ENCODE results near the gene TMEM69. TPM values are rescaled to one million over a fixed set of nuclear protein-coding genes. Genes with fewer than 3 reads are reported as not detected.
"Not testable (repeated sequence)": the region's sequence is repeated elsewhere in the genome, so short reads cannot be mapped to it uniquely, and the experiment has no call there.

TMEM69 gene
- total RNA-seq, 1 donor from 2014 or later: 15.1 TPM

DNA sequence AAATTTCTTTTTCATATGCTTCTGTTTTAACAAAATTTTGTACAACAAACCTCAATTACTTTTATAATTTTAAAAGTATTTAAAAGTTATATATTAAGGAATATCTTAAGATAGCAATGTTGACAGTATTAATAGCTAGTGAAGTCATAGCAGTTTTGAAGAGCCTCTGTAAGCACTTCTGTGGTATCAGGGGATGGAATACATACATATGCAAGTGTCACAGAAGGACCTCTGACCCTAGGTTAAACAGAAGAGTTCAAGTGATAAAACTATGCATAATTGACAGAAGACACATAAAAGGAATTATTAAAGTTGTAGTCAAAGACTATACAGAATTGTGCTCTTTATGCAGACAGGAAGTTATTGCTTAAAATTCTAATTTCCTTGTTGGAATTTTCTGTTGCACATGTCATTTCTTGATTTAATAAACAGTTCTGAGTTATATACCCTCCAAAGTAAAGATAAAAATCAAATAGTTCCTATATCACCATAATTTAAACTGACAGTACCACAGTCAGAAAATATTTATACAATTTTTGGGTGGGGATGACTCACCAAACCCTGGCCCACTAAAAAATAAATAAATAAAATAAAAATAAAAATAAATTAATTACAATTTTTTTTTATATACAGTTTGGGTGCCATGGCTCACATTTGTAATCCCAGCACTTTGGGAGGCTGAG, 35.4 kb downstream of the TMEM69 start:
- Mint-ChIP-seq H3K27ac (ENCODE audit: unreplicated experiment) (peak overlapping the region; percentile 15), H3K4me3 (ENCODE audit: unreplicated experiment) (no peak overlapping the region), H3K27me3 (ENCODE audit: low read depth) (no peaks in the 10 kb centered on the region), H3K9me3 (ENCODE audit: low read depth) (no peaks in the 10 kb centered on the region), H3K4me1 (ENCODE audit: low read depth) (peaks cover 22% of the 10 kb centered on the region), H3K36me3 (ENCODE audit: low read depth) (no peaks in the 10 kb centered on the region)
- no peak for TF ChIP-seq CTCF (IDR thresholded peaks at IDR 0.05)
- no peak for DNase-seq (ENCODE audit: low spot score)

- not testable (repeated sequence) for H3K27me3 Mint-ChIP-seq (ENCODE audit: low read depth); H3K27ac Mint-ChIP-seq (ENCODE audit: unreplicated experiment); H3K36me3 Mint-ChIP-seq (ENCODE audit: low read depth); H3K9me3 Mint-ChIP-seq (ENCODE audit: low read depth); DNase-seq (ENCODE audit: low spot score); H3K4me3 Mint-ChIP-seq (ENCODE audit: unreplicated experiment)
- peaks cover 18% of the 10 kb centered on the region for H3K4me1 Mint-ChIP-seq (ENCODE audit: low read depth)
Measured at GRCh38 chr1:45726007-45726406, 38.0 kb downstream of the TMEM69 start.

DNA sequence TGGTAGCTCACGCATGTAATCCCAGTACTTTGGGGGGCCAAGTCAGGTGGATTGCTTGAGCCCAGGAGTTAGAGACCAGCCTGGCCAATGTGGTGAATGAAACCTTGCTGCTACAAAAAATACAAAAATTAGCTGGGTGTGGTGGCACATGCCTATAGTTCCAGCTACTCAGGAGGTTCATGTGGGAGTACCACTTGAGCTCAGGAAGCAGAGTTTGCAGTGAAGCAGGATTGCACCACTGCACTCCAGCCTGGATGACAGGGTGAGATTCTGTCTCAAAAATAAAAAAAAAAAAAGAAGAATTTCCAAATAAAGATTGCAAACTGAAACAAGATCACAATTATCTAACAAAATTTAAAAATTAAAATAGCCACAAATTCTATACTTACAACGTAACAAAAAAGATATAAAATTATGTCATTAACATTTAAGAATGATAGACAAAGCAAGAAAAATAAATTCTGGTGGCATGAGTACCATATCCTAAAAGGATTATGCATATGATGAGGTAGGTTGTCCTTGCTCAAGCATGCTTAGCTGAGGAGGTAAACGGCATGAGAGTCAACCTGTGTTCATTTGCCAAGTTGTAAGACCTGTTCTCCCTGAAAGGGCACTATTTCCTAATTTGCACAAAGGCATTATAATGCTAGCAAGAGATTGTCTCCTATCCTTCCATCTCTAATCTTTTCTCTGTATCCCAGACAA, 42.2 kb downstream of the TMEM69 start:
- no peak for DNase-seq (ENCODE audit: low spot score)
- no peak overlapping the region for H3K27ac Mint-ChIP-seq (ENCODE audit: unreplicated experiment)
- no peaks in the 10 kb centered on the region for H3K27me3 Mint-ChIP-seq (ENCODE audit: low read depth)
- TF ChIP-seq CTCF (IDR thresholded peaks at IDR 0.05): no peak
- no peaks in the 10 kb centered on the region for H3K36me3 Mint-ChIP-seq (ENCODE audit: low read depth)
- peaks cover 7% of the 10 kb centered on the region for H3K4me1 Mint-ChIP-seq (ENCODE audit: low read depth)
- H3K9me3 Mint-ChIP-seq (ENCODE audit: low read depth): no peaks in the 10 kb centered on the region
- no peak overlapping the region for H3K4me3 Mint-ChIP-seq (ENCODE audit: unreplicated experiment)

- no peak for TF ChIP-seq CTCF (IDR thresholded peaks at IDR 0.05)
- Mint-ChIP-seq H3K9me3 (ENCODE audit: low read depth) (no peaks in the 10 kb centered on the region), H3K4me3 (ENCODE audit: unreplicated experiment) (no peak overlapping the region), H3K27me3 (ENCODE audit: low read depth) (no peaks in the 10 kb centered on the region), H3K36me3 (ENCODE audit: low read depth) (no peaks in the 10 kb centered on the region), H3K27ac (ENCODE audit: unreplicated experiment) (no peak overlapping the region), H3K4me1 (ENCODE audit: low read depth) (peaks cover 7% of the 10 kb centered on the region)
- no peak for DNase-seq (ENCODE audit: low spot score)
Measured at GRCh38 chr1:45730780-45731319, 42.9 kb downstream of the TMEM69 start.

- no peak for DNase-seq (ENCODE audit: low spot score)
- TF ChIP-seq CTCF (IDR thresholded peaks at IDR 0.05): no peak
Measured at GRCh38 chr1:45739137-45739536, 51.2 kb downstream of the TMEM69 start.

GRCh38 chr1:45739641-45740156, 51.7 kb downstream of the TMEM69 start:
- H3K4me1 Mint-ChIP-seq (ENCODE audit: low read depth); H3K27ac Mint-ChIP-seq (ENCODE audit: unreplicated experiment); H3K27me3 Mint-ChIP-seq (ENCODE audit: low read depth); DNase-seq (ENCODE audit: low spot score); H3K36me3 Mint-ChIP-seq (ENCODE audit: low read depth); H3K9me3 Mint-ChIP-seq (ENCODE audit: low read depth); H3K4me3 Mint-ChIP-seq (ENCODE audit: unreplicated experiment): not testable (repeated sequence)

More at GRCh38 chr1:45739137-45739536, 51.2 kb downstream of the TMEM69 start:
- Mint-ChIP-seq H3K4me1 (ENCODE audit: low read depth) (no peaks in the 10 kb centered on the region), H3K27ac (ENCODE audit: unreplicated experiment) (no peak overlapping the region), H3K9me3 (ENCODE audit: low read depth) (no peaks in the 10 kb centered on the region), H3K27me3 (ENCODE audit: low read depth) (no peaks in the 10 kb centered on the region), H3K36me3 (ENCODE audit: low read depth) (peaks cover 9% of the 10 kb centered on the region), H3K4me3 (ENCODE audit: unreplicated experiment) (no peak overlapping the region)
